NCI-H2196 (cell line): Measurements from ENCODE around the gene PLCB4.

Experiments
- DNase-seq: peaks from one replicate; lab custom pipeline; 2025; ENCODE audit not compliant: unreplicated experiment; lab: John Stamatoyannopoulos, UW

PLCB4 gene

DNA sequence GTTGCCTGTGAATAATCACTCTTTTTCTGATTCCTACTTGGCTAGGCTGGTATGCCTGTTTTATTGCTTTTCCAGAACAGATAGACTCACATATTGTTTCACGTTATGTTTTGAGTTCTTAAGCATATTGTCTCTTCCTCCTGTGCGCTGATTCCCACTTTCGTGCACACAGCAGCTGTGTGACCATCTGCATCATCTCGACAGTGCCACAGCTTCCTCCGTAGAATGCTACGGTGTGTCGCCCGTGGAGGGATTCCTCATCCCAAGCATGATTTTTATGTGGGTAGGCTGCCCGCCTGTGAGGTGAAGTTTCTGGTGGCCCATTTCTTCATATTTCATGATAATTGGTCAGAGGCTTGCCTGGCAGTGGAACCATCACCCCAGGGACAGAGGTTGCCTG lies 31.8 kb downstream of the PLCB4 start:
- no peak for DNase-seq

DNA sequence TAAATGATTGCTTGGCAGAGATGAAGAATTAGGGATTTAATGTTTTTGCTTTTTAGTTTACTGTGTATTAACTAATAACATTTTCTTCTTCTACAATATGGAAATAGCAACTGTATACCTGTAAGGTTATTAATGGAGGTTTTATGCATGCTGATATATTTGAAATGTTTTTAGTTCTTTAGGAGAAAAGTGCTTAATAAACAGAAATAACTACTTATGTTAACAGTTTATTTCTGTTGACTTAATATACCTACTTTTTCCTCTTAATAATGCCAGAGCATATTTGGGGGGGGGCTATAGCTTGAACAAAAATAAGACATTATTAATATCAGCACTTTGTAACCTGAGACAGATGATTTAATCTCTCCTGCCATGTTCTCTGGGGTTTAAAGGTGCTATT lies 33.6 kb downstream of the PLCB4 start:
- DNase-seq = no peak

DNA sequence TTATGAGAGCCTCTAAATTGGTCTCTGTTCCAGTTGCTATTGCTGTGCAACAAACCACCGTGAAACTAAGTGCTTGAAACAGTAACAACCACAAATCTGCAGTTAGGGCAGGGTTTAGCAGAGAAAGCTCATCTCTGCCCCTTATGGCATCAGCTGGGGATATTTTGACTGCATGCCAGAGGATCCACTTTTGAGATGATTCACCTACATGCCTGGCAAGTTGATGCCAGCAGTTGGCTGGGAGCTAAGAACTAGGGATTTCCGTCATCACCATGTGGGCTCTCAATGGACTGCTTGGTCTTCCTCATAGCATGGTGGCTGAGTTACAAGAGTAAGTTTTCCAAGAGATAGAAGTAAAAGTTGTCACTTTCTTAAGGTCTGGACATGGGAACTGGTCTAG lies 35.1 kb downstream of the PLCB4 start:
- DNase-seq = no peak

DNA sequence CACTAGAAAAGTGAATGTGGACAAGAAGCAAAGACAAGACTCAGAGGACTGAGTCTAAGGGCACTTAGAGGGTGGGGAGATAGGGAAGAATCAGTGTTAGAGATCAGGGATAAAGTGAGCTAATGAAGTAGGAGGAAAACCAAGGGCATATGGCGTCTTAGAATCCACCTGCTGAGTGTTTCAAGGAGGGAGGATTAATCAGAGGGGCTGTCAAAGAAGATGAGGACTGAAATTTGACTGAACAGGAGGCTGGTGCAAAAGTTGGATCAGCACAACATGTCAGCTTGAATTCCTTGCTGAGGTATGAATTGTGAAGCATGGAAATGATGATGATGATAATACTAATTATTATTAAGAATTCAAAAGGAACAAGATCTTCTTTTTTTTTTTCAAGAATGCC lies 39.4 kb downstream of the PLCB4 start:
- no peak for DNase-seq

DNA sequence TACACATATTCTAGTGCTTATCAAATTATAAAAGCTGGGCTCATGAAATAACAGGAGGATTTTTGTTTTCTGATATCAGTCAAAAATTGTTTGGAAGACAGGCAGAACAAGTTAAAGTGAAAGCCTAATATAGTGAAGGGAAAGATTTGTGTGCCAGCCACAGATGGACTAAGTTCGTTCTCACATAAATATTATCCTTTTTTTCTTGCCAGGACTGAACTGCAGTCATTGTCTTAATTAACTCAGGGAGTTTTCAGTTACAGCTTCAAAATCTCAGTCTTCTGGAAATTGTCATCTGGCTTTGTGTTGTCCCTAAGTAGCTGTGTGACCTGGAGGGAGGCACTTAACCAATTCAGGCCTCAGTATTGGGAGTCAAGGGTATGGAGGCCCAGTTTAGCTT lies 40.7 kb downstream of the PLCB4 start:
- DNase-seq = no peak

DNA sequence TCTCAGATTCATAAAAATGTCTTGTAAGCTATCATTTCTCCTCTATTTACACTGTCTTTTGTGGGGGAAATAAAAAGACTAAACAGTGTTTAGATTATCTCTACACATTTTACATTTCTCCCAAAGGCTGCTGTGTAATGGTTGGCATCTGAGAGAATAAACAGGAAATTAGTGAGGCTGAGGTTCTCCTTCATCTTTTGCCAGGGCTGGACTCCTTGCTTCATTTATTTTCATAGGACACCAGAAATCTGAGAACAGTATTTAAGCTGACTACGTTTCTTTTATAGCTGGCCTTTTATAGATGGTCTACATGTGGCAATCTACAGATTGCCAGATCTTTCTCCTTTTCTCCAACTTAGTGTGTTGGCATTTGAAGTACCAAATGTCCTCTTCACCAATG lies 41.5 kb downstream of the PLCB4 start:
- DNase-seq = no peak

DNA sequence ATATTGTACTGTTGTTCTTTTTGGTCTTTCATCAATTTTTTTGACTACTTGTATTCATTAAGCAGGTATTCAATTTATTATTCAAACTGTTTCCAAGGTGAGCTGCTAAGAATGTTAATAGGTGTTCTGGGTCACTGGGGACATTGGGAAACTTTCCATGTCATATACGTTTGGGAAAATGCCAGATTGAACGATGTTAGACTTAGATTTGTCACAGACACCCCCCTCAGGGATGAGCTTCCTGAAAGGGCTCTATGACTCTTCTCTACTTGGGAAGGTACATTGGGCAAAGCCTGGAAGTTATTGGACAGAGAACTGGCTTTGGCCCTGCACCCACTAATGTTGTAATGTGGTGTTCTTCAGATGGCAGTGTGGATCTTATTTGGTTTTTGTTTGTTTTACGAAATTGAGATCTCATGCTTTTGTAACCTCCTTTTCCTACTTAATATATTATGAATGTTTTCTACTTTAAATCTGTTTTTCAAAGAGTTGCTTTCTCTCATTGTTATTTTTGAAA lies 42.1 kb downstream of the PLCB4 start:
- no peak for DNase-seq

DNA sequence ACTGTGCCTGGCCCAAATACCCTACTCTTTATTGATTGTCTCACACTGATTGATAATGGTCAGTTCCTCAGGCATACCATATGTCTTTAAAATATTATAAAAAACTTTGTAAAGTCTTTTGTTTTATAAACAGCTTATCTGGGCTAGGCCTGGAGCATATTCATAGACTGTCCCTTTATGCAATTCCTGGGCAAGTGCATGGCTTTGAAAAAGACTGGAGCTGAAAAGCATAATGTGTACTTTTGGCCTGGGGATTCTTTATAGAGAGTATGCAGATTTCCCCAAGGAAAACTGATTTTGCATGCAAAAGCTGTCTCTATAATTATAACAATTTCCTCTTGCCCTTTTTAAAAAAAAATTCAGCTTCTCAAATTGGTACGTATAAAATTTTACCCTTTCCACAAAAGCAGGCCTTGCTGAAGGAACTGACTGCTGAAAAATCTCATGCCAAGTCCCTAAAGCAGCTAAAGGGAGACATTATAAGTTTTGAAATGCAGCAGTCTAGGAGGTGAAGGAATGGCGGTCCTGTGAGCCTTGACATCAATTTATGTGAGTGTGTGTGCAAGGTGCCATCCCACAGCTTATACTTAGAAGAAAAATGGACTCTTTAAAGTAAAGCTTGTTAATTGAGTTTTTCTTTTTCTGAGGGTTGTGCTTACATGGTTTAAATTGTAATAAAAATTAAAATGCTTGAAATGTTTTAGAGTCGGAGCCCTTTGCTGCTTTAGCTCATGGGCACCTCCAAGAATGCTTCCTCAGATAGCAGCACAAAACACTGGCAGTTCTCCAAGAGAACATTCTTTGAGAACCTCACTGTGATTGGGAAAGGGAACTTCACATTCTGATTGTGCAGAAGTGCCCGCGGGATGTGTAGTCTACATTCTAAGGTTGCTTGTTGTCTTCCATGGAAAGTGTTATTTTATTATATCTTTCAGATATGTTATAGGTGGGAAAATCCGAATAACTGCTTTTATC lies 43.9 kb downstream of the PLCB4 start:
- DNase-seq = no peak

DNA sequence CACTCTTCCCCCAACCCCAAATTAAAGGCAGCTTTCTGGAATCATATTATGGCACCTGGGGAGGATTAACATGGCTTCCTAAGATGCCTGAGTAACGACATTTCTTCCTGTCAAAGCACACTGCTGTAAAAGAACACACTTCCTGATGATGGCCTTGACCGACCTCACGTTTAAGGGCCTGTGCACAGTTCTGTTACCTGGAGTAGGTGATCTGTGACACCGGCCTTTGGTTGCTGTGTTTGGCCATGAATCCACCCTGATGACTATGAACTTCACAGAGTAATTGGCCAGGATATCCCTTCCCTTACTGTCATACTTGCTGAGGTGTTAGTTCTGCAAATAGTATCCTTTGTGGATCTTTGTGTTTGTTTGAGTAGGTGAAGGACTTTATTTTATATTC lies 45.8 kb downstream of the PLCB4 start:
- no peak for DNase-seq

DNA sequence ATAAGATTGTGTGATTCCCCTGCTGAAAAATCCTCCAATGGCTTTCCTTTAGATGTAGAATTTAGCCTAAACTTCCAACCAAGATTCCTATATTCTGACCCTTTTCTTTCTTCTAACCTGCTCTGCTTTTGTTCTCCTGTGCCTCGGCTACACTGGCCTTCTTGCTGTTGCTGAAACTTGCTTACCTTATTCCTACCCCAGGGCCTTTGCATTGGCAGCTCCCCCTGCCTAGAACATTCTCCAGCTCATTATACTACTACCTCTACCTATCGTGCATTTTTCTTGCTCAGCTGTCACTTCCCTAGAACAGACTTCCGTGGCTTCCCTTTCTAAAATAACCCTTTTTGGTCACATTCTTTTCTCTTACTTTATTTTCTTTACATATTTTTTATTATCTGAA lies 48.7 kb downstream of the PLCB4 start:
- no peak for DNase-seq

DNA sequence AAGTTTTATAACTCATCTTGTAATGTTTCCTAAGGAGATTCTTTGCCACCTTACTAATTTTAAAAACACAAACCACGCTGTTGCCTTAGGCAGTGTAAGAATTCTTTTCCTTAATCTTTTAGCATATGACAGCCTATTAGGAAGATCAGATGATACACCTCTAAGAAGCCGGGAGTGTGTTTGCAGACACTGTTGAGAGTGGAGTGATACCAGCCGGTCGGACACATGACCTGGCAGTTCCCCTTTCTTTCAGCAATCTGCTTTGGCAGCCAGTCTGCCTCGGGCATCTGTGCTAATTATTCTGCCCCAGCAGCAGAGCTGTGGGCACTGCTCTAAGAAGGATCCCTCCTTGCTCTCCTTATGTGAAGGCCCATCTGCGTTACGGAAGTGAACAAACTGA lies 50.9 kb downstream of the PLCB4 start:
- peak; percentile 57 for DNase-seq

DNA sequence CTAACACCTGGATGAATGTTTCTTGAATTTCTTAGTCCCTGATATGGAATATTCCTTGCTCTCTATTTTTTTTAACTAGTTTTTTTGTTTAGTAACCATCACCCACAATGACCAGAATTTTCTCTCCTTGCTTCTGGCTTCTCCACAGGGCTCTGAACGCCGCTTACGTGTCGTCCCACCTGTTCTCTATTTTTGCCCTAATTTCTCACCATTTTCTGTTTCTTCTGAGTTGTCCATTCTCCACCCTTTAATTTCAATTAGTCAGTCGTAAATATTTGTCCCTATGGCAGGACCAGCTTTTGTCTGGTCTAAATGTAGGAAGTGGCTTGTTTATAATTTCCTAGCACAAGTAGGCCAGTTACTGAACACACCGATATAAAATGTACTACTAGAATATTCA lies 52.3 kb downstream of the PLCB4 start:
- no peak for DNase-seq

DNA sequence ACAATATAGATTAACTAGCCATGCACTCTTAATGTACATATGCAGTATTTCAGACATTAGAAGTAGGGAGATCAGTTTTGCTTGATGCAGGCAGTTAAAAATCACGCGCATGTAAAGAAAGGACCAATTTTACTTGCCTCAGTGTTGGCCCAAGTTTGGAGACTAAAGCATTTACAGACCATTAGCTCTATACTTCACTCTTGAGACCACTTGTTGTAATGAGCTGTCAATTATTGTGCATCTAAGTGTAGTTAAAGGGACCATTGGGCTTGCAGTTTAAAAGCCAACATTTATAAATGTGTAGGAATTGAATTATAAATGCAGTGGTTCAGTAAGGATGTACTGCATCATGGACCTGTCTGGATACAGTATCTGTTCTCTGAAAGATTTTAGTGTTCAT lies 53.7 kb downstream of the PLCB4 start:
- no peak for DNase-seq

DNA sequence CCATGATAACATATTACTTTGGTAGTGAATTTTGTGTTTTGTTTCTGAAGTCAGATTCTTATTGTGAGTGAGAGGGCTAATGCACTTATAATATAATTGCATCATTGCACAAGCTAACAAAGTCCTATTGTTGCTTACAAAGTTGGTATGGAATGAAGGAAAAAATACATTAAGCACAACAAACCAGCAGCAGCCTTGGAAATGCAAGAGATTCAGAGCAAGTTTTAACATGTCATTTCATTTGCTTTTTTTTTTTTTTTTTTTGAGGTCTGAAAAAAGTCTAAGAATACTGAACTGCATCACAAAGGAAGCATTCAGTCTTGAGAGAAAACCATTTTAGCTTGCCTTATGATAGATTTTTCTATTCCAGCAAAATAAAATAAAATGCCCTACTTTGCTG lies 57.6 kb downstream of the PLCB4 start:
- DNase-seq = no peak

DNA sequence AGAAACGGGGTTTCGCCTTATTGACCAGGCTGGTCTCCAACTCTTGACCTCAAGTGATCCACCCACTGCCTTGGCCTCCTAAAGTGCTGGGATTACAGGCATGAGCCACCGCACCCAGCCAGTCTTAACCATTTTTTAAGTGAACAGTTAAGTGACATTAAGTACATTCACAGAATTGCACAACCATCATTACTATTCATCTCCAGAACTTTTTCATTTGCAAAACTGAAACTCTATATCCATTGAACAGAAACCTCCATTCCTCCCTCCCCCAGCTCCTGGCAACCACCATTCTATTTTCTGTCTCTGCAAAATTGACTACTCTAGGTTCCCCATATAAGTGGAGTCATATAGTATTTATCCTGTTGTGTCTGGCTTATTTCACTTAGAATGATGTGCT lies 59.7 kb downstream of the PLCB4 start:
- DNase-seq = no peak

DNA sequence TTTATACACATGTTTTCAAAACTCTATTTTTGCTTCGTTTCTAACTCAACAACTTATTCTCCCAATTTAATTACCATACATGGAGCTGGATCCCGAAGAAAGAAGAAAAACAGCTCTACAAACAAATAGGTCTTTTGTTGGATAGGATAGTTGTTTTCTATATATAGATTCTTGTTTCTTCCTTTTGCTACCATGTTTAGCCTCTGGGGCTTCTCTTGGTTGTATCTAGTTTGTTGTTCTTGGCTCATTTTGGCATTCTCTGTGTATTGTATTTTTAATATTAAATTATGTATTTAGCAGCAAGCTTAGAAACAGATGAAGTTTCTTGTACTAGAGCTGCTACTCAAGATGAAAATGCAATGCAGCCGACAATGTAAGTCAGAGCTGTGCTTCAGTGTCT lies 60.9 kb downstream of the PLCB4 start:
- DNase-seq = no peak

DNA sequence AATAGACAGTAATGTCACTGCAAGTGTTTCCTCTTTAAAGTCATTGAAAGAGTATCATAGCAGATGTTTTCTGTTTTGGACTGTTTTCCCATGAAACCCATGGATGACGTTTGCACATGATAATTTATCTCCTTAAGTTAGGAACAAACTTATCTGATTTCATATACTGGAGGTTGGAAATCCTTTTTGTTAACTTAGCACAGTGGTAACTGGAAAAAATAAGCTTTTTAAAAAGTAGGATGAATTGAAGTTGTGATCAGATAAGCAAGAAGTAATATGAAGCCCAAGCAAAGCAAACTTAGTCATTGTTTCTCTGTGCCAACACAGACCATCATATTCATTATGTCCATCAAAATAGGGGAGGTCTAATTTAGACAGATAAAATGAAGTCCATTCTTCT lies 61.6 kb downstream of the PLCB4 start:
- DNase-seq = no peak

DNA sequence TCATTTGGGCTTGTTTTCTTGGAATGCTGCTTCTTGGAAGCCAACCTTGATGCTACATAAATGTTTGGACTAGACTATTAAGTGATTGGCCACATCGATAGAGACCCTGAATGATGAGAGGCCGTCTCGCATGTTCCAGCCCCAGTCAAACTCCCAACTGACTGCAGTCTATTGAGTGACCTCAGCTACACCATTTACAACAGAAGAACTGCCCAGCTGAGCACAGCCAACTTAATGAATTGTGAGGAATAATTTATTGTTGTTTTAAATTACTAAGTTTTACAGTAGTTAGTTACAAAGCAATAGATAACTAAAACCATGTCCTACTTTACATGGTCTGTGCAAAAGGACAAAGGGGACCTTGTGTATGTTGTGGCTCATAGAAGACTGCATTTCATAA lies 63.0 kb downstream of the PLCB4 start:
- no peak for DNase-seq

DNA sequence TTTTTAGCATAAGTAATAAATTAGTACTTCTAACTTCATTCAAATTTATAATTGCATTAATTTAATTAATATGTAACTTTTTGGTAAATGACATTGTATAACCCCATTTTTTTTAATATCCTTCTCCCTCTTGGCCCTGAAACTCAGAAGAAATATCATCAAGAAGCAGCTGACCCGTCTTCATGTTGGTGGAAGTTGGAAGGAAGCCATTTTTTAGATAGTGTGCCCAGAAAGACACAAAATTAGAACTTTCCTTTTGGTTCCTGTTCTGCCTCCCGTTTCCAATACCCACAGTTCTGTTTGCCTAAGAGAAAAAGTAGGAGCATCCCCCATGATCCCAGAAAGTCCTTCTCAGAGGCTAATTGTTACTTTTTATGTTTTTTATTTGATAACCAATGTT lies 65.5 kb downstream of the PLCB4 start:
- no peak for DNase-seq

DNA sequence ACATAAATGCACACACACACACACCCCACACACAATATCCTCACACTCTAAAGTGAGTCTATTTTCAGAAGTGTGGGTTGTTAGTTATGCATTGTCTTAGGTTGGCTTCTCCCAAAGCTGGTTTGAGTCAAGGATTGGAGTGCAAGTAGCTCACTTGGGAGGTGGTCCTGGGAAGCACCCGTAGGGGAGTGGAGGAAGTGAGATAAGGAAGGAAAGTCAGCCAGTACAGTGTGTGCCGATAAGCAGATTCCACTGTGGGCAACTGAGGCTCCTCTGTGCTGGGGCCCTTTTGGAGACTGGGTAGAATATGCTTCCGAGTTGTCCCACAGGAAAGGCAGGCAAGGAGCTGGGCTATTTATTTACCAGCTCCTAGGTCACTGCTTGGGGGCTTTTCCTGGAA lies 67.2 kb downstream of the PLCB4 start:
- DNase-seq = no peak

DNA sequence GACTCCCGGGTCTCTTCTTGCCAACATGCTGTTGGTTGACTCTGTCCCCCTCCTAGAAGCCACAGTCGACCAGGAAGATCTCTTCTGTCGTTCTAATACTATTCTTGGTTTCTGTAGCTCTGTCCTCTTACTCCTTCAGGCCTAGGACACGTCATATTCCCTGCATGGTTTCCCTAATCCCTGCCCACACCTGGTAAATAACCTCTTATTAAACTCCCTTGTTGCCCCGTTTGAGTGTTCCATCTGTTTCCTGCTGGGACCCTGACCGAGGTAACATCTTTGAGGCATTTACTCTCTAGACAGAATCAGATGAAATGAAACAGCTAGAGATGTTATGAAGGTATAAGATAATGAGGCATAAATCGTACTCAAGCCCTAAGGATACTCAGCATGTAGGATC lies 68.1 kb downstream of the PLCB4 start:
- DNase-seq = no peak

DNA sequence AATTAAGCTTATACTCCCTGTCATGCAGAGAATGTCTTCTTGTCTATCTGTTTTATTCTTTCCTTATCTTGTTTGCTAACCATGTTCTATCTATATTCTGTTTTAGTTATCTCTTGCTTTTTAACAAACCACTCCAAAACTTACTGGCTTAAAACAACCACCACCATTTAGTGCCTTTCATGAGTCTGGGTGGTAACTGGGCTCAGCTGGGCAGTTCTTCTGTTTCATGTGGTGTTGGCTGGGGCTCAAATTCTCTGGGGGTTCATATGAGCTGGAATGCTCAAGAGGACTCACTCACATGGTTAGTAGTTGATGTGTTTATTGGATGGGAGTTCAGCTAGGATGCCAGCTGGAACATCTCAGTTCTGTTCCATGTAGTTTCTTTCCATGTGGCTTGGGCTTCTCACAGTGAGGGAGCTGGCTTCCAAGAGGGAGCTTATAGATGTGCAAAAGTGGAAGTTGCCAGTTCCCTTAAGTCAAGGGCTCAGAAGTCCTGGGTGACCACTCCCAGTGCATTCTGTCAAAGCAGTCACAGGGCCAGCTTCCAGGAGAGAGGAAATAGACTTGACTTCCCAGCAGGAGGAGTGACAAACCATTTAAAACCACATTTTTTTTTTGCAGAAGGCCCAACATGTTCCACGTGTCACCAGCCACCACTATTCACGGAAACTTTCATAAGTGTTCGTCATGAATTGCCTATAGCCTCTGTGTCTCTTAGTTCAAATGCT lies 70.4 kb downstream of the PLCB4 start:
- DNase-seq = no peak
